Lower leg skin (tissue), 3 donors: ENCODE measurements around the gene TYW1B.
"Not testable (repeated sequence)": the region's sequence is repeated elsewhere in the genome, so short reads cannot be mapped to it uniquely, and the experiment has no call there.

Experiments used
- POLR2A ChIP-seq, 2 donors: fragments of 450-650 bp; IDR thresholded peaks; one replicate each; pipeline ENCODE4 v1.6.1; 2016 to 2017; ENCODE audit warnings: antibody characterized with exemption in 2 of 2, mild to moderate bottlenecking in 1 of 2, moderate library complexity in 1 of 2
- TF ChIP-seq, protein P1 (sequence below), 3 donors: fragments of 450-650 bp; IDR thresholded peaks; one replicate each; pipeline ENCODE4 v1.5.1; 2016; ENCODE audit warnings: antibody characterized with exemption in 3 of 3, mild to moderate bottlenecking in 3 of 3, moderate library complexity in 2 of 3

DNA sequence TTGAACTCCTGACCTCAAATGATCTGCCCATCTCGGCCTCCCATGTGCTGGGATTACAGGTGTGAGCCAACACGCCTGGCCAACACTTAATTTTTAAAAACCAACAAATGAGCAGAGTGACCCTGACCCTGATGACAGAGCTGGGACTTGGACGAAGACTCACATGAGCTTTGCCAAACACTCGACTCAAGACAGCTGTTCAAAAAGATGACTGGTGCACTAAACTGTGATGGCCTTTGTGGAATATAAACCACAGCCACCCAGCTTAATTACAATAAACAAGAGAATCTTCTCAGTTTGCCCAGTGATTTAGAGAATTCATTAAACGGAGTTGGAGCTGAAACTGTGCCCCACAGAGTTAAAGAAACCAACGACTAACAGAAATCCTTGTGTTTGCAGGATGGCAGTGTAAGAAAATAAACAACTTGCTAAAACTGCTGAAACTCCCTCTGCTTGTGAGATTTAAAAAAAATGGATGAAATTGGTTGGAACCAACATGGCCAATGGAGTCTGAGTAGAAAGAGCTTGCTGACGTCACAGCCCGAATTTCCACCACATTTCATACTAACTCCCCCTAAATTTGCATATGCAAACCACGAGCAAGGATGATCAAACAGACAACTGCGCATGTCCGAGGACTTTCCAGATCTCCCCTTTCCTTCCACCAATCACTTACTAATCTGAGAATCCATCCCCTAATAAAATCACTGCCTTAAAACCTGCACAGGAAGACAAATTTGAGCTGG lies 209.4 kb downstream of the TYW1B start:
- TF ChIP-seq, protein P1, sequence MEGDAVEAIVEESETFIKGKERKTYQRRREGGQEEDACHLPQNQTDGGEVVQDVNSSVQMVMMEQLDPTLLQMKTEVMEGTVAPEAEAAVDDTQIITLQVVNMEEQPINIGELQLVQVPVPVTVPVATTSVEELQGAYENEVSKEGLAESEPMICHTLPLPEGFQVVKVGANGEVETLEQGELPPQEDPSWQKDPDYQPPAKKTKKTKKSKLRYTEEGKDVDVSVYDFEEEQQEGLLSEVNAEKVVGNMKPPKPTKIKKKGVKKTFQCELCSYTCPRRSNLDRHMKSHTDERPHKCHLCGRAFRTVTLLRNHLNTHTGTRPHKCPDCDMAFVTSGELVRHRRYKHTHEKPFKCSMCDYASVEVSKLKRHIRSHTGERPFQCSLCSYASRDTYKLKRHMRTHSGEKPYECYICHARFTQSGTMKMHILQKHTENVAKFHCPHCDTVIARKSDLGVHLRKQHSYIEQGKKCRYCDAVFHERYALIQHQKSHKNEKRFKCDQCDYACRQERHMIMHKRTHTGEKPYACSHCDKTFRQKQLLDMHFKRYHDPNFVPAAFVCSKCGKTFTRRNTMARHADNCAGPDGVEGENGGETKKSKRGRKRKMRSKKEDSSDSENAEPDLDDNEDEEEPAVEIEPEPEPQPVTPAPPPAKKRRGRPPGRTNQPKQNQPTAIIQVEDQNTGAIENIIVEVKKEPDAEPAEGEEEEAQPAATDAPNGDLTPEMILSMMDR (IDR thresholded peaks at IDR 0.05), result not testable (repeated sequence)
- TF ChIP-seq POLR2A (IDR thresholded peaks at IDR 0.05), result not testable (repeated sequence)
